ENCODE measurements around the gene KNTC1.
"Not testable (repeated sequence)": the region's sequence is repeated elsewhere in the genome, so short reads cannot be mapped to it uniquely, and the experiment has no call there.

Gene KNTC1

GRCh38 chr12:122560138-122560537 is 33.1 kb downstream of the KNTC1 start:
- no peak overlapping the region for H3K4me3 ChIP-seq (ENCODE audit: low read length)
- no peak for TF ChIP-seq ZNF274 (IDR thresholded peaks at IDR 0.05; ENCODE audit: low read depth, low read length)

- no peak for TF ChIP-seq ZNF274 (IDR thresholded peaks at IDR 0.05; ENCODE audit: low read depth, low read length)
Observed at GRCh38 chr12:122563361-122563760, 36.3 kb downstream of the KNTC1 start.

DNA sequence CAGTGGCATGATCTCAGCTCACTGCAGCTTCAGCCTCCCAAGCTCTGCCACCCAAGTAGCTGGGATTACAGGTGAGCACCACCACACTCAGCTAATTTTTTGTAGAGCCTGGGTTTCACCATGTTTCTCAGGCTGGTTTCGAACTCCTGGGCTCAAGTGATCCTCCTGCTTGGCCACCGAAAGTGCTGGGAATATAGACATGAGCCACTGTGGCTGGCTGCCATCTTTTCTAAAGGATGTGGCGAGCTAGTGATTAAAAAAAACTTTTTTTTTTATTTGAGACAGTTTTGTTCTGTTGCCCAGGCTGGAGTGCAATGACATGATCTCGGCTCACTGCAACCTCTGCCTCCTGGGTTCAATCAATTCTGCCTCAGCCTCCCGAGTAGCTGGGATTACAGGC is 39.8 kb downstream of the KNTC1 start:
- not testable (repeated sequence) for H3K4me3 ChIP-seq (ENCODE audit: low read length)

More at GRCh38 chr12:122563361-122563760, 36.3 kb downstream of the KNTC1 start:
- no peak overlapping the region for H3K4me3 ChIP-seq (ENCODE audit: low read length)

GRCh38 chr12:122569288-122569687 is 42.2 kb downstream of the KNTC1 start:
- TF ChIP-seq ZNF274 (IDR thresholded peaks at IDR 0.05; ENCODE audit: low read depth, low read length): no peak
- no peak overlapping the region for H3K4me3 ChIP-seq (ENCODE audit: low read length)

DNA sequence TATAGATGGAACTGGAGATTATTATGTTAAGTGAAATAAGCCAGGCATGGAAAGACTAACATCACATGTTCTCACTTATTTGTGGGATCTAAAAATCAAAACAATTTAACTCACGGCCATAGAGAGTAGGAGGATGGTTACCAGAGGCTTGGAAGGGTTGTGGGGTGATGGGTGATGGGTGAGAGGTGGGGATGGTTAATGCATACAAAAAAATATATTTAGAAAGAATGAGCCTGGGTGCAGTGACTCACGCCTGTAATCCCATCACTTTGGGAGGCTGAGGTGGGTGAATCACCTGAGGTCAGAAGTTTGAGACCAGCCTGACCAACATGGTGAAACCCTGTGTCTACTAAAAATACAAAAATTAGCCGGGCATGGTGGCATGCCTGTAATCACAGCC is 43.0 kb downstream of the KNTC1 start:
- not testable (repeated sequence) for H3K4me3 ChIP-seq (ENCODE audit: low read length)

DNA sequence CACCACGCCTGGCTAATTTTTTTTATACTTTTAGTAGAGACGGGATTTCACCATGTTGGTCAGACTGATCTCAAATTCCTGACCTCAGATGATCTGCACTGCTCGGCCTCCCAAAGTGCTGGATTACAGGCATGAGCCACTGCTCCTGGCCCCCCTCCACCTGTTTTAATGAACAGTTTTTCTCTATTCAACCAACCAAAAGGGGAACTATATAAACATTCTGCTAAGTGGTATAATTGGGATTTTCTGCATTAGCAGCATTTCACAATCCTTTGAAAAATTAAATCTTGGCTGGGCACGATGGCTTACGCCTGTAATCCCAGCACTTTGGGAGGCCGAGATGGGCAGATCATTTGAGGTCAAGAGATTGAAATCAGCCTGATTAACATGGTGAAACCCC is 44.8 kb downstream of the KNTC1 start:
- H3K4me3 ChIP-seq (ENCODE audit: low read length): no peak overlapping the region
- TF ChIP-seq ZNF274 (IDR thresholded peaks at IDR 0.05; ENCODE audit: low read depth, low read length): no peak

GRCh38 chr12:122583294-122583693 is 56.2 kb downstream of the KNTC1 start:
- H3K4me3 ChIP-seq (ENCODE audit: low read length): not testable (repeated sequence)

DNA sequence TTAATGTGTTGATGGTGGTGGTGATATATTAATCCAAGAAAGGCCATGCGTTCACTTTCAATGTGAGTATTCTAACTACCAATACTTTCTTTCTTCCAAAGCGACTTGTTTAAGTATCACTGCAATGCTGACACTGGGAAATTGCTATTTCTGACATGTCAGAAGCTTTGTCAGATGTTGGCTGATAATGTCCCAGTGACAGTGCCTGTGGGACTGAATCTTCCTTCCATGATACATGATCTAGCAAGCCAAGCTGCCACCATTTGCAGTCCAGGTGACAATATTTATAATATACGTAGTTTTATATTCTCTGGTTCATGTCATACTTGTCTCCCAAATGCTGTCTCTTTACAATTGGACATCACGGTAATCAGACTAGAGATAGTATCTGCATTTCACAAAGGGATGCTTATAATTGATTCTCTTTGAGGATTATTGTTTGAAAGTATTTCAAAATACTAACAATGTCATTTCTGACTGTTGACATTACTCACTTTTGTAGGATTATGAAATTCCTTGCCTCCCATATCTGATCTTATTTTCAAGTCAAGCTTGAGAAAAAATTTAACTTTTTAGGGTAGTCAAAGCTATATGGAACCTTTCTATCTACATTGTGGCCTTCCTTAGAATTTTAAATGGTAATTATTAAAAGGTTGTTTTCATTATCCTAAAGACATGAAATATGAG is 57.3 kb downstream of the KNTC1 start:
- no peak for TF ChIP-seq ZNF274 (IDR thresholded peaks at IDR 0.05; ENCODE audit: low read depth, low read length)
- no peak overlapping the region for H3K4me3 ChIP-seq (ENCODE audit: low read length)

GRCh38 chr12:122590990-122591389 is 63.9 kb downstream of the KNTC1 start:
- TF ChIP-seq ZNF274 (IDR thresholded peaks at IDR 0.05; ENCODE audit: low read depth, low read length): no peak
- H3K4me3 ChIP-seq (ENCODE audit: low read length): no peak overlapping the region

DNA sequence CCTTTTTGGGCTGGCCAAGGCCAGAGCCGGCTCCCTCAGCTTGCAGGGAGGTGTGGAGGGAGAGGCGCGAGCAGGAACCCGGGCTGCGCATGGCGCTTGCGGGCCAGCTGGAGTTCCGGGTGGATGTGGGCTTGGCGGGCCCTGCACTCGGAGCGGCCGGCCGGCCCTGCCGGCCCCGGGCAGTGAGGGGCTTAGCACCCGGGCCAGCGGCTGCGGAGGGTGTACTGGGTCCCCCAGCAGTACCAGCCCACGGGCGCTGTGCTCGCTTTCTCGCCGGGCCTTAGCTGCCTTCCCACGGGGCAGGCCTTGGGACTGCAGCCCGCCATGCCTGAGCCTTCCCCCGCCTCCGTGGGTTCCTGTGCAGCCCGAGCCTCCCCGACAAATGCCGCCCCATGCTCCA is 64.9 kb downstream of the KNTC1 start:
- not testable (repeated sequence) for H3K4me3 ChIP-seq (ENCODE audit: low read length)

- not testable (repeated sequence) for H3K4me3 ChIP-seq (ENCODE audit: low read length)
Observed at GRCh38 chr12:122592543-122592942, 65.5 kb downstream of the KNTC1 start.

DNA sequence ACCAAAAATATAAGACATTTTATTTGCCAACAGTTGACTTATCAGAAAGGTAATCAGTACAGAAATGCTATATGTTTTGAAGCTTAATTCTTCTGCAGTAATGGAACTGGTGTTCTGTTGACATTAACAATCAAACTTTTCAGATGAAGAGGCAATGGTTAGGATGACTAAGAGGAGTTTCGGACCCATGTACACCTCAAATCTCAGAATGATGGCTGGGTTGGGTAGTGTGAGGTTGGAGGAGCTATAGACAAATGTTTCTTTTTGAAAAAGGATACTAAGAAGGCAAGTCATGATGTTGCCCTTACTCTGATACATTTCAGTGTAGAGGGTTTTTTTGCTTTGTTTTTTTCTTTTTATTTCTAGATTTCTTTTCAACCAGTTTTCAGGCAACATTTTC is 66.9 kb downstream of the KNTC1 start:
- no peak for TF ChIP-seq ZNF274 (IDR thresholded peaks at IDR 0.05; ENCODE audit: low read depth, low read length)
- H3K4me3 ChIP-seq (ENCODE audit: low read length): no peak overlapping the region

DNA sequence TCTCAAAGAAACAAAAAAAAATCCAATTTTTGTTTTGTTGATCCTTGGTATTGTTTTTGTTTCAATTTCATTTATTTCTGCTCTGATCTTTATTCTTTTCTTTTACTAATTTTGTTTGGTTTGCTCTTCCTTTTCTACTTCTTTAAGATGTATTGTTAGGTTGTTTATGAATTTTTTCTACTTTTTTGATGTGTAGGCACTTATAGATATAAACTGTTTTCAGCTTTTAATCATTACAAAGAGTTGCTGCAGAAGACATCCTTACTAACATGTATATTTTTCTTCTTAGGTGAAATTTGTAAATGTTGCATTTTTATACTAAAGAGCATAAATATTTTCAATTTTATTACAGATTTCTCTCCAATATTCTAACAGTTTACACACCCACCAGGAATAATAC is 69.8 kb downstream of the KNTC1 start:
- H3K4me3 ChIP-seq (ENCODE audit: low read length): no peak overlapping the region
- TF ChIP-seq ZNF274 (IDR thresholded peaks at IDR 0.05; ENCODE audit: low read depth, low read length): no peak

GRCh38 chr12:122602456-122602855 is 75.4 kb downstream of the KNTC1 start:
- TF ChIP-seq ZNF274 (IDR thresholded peaks at IDR 0.05; ENCODE audit: low read depth, low read length): no peak
- H3K4me3 ChIP-seq (ENCODE audit: low read length): no peak overlapping the region

DNA sequence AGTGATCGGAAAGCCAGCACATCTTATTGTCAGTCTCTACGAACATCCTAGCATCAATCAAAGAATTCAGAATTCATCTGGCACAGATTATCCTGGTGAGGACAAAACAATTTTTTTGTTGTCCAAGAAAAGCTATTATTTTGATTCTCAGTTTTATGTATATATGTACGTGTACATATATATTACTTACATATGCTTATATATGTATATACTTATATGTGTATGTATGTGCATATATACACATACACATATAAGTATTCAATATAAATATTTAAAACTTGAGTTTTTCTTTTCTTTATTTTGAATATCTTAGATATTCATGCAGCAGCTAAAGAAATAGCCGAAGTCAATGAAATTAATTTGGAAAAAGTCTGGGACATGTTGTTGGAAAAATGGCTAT is 77.9 kb downstream of the KNTC1 start:
- TF ChIP-seq ZNF274 (IDR thresholded peaks at IDR 0.05; ENCODE audit: low read depth, low read length): no peak
- no peak overlapping the region for H3K4me3 ChIP-seq (ENCODE audit: low read length)

- H3K4me3 ChIP-seq (ENCODE audit: low read length): no peak overlapping the region
- TF ChIP-seq ZNF274 (IDR thresholded peaks at IDR 0.05; ENCODE audit: low read depth, low read length): no peak
Observed at GRCh38 chr12:122609732-122610131, 82.7 kb downstream of the KNTC1 start.

DNA sequence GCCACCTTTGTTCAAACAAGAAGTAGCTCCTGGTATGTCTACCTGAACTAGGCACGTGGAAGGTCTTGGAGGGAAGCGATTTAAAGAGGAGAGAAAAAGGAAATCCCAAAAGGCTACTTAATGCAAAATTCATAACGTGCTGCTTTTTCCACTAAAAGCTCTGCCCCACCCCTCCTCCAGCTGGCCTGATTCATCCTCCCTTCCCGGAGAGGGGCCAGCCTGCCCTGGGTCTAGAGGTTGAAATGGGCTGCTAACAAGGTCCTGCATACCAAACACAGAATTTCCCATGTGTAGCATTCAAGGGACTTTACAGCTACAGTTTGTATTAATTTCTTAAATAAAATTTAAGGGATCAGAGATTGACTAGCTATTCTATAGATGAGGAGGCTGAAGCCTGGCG is 83.2 kb downstream of the KNTC1 start:
- no peak overlapping the region for H3K4me3 ChIP-seq (ENCODE audit: low read length)
- TF ChIP-seq ZNF274 (IDR thresholded peaks at IDR 0.05; ENCODE audit: low read depth, low read length): no peak

Measured in GM08714 (cell line).